ENCODE data around the gene KRTAP10-5.

KRTAP10-5 gene

DNA sequence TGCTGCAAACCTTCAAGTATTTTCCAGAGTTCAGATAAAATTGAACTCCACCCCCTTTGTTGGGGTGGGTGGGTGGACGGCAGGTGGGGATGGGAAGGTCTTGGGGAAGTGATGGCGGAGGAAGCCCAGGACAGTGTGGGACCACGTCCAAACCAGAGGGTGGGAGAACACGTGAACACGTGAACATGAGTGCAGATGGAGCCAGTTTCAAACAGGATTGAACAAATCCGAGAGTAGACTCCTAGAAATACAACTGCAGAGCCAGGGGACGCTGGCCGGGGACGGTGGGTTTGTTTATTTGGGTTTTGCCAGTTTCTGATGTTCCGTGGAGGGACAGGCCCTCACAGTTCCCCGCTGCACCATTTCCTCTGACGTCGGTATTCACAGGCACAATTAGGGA, 32.0 kb downstream of the KRTAP10-5 start:
- TF ChIP-seq, protein P1, sequence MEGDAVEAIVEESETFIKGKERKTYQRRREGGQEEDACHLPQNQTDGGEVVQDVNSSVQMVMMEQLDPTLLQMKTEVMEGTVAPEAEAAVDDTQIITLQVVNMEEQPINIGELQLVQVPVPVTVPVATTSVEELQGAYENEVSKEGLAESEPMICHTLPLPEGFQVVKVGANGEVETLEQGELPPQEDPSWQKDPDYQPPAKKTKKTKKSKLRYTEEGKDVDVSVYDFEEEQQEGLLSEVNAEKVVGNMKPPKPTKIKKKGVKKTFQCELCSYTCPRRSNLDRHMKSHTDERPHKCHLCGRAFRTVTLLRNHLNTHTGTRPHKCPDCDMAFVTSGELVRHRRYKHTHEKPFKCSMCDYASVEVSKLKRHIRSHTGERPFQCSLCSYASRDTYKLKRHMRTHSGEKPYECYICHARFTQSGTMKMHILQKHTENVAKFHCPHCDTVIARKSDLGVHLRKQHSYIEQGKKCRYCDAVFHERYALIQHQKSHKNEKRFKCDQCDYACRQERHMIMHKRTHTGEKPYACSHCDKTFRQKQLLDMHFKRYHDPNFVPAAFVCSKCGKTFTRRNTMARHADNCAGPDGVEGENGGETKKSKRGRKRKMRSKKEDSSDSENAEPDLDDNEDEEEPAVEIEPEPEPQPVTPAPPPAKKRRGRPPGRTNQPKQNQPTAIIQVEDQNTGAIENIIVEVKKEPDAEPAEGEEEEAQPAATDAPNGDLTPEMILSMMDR (conservative IDR thresholded peaks at IDR 0.05; ENCODE audit: low read depth), result no peak
- POLR2A ChIA-PET (ENCODE audit: low non-redundant PET), result no interaction called here
- H3K27ac ChIP-seq, result no peak overlapping the region

DNA sequence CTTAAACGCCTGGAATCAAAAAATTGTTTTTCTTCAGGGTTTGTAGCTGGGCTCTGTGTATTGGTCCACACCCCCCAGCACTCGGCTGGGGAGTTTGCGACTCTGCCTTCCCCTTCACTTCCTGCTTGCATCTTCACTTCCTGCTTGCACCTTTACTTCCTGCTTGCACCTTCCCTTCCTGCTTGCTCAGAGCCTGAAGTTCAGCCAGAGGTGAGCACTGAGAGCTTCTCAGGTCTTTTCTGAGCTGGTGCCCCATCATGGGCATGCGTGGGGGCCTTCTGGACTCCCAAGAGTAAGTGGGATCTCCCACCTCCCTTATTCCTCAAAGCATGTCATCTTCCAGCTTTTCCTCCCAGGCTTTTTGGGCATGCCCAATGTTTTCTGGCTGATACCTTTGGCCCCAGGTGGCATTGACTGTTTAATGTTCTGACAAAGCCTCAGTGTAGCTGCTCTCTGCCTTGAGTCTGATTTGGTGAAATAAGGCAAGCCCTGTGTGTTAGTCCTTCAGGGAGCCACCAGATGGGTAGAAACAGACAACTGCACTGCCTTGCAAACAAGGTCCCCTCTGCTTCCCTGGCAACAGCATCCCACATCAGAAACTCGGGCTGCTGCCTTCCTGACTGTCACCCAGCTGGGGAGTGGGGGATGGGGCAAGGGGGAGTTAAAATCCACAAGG, 32.6 kb downstream of the KRTAP10-5 start:
- no peak overlapping the region for H3K27ac ChIP-seq
- ChIA-PET POLR2A (ENCODE audit: low non-redundant PET) (no interaction called here), CTCF (no interaction called here)
- TF ChIP-seq, protein P1 (conservative IDR thresholded peaks at IDR 0.05; ENCODE audit: low read depth), result no peak
- no peak for DNase-seq (ENCODE audit: low spot score)

More for the DNA sequence above, 32.0 kb downstream of the KRTAP10-5 start:
- CTCF ChIA-PET, result no interaction called here
- DNase-seq (ENCODE audit: low spot score), result no peak

DNA sequence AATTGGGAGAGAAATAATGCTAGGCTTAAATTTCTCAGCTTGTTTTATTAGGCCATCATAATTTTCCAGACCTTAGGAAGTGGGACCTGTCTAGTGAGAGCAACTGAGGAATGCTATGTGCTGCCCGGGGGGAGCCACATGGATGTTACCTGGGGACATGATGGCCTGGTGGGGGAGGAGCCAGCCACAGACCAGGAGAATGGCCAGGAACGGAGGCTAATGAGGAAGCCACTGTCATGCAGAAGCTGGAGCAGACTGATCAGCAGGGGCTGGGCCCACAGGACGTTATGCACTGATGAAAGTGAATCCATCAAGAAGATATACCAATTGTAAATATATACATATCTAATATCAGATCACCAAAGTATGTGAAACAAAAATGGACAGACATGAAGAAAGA, 35.8 kb downstream of the KRTAP10-5 start:
- no peak for DNase-seq (ENCODE audit: low spot score)
- ChIA-PET CTCF (no interaction called here), POLR2A (ENCODE audit: low non-redundant PET) (no interaction called here)
- H3K27ac ChIP-seq, result no peak overlapping the region
- TF ChIP-seq, protein P1 (conservative IDR thresholded peaks at IDR 0.05; ENCODE audit: low read depth), result no peak

DNA sequence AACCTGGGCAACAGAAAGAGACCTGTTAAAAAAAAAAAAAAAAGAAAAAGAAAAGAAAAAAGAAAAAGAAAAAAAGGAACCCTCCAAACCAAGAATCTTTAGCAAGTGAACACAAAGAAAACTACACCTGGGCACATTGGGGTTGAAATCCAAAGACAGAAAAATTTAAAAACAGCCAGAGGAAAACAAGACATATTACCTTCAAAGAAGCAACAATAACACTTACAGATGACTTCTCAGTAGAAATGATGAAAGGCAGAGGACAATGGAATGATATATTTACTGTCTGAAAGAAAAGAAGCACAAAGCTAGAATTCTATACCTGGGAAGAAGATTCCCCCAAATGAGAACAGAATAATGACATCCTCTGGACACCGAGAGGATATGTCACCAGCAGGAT, 37.7 kb downstream of the KRTAP10-5 start:
- TF ChIP-seq, protein P1 (conservative IDR thresholded peaks at IDR 0.05; ENCODE audit: low read depth), result no peak
- POLR2A ChIA-PET (ENCODE audit: low non-redundant PET), result no interaction called here
- no peak for DNase-seq (ENCODE audit: low spot score)
- CTCF ChIA-PET, result no interaction called here
- H3K27ac ChIP-seq, result no peak overlapping the region

DNA sequence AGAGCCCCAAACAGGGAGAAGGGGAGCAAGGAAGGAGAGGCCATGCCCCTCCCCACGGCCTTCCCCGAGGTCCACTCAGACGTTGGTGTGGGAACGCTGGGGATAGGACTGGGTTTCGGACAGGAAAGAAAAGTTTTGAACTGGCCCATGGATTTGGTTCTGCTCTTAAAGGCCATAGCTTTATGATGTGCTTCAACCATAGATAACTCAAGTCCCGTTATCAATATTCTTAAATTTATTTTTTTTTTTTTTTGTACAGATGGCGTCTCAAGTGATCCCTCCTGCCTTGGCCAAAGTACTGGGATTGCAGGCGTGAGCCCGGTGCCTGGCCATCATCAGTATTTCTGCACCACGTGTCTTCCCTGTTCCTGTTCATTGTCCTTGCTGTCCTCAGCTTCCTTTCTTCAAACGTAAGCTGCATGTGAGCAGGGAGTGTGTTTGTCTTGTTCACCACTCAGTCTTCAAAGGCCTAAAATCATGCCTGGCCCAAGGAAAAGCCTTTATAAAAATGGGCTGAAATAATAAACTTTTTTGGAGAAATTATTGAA, 39.6 kb downstream of the KRTAP10-5 start:
- no peak overlapping the region for H3K27ac ChIP-seq
- TF ChIP-seq, protein P1 (conservative IDR thresholded peaks at IDR 0.05; ENCODE audit: low read depth), result no peak
- DNase-seq (ENCODE audit: low spot score), result no peak
- ChIA-PET POLR2A (ENCODE audit: low non-redundant PET) (interaction anchor here (0.5 kb wide), 1 partner anchor 32 kb away, joined by 3 read pairs; no protein-coding TSS in a partner anchor), CTCF (interaction anchor here (0.6 kb wide), 1 partner anchor 32 kb away, joined by 3 read pairs; no protein-coding TSS in a partner anchor)

DNA sequence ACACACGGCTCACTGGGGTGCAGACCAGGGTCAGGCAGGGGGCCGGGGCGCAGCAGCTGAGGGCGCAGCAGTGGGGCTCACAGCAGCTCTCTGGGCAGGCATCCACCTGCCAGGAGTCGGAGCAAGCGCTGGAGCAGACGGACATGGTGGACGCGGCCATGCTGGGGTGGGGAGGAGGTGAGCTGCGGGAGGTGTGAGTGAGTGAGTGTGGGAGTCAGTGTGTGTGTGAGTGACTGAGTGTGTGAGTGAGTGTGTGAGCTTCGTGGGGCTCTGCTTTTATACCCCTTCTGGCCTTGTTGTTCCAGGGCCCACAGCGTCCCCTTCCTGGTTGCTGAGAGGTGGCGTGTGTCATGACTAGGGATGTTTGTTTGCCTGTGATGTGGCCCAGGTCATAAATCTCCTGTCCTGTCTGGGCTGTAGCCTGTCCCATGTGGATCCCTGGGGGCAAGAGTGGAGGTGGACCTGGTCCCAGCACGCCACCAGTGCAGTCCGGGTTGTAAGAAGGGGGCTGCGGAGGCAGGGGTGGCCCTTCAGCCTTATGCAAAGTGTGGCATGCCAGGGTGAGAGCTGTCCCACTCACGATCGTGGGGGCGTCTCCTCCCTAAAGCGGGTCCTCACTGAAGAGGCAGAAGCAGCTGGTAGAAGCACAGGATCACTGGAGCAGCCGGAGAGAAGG, 40.3 kb downstream of the KRTAP10-5 start, which contains the start of gene KRTAP10-1:
KRTAP10-1 (minus strand) TSS at position 205 of the 676 bp plus-strand sequence; CDS start at position 160, 45 bp downstream.
- TF ChIP-seq, protein P1 (conservative IDR thresholded peaks at IDR 0.05; ENCODE audit: low read depth), result no peak
- POLR2A ChIA-PET (ENCODE audit: low non-redundant PET), result interaction anchor here (0.5 kb wide), 1 partner anchor 33 kb away, joined by 3 read pairs; no protein-coding TSS in a partner anchor

More for the DNA sequence above, 40.3 kb downstream of the KRTAP10-5 start, which contains the start of gene KRTAP10-1:
- DNase-seq (ENCODE audit: low spot score), result no peak
- H3K27ac ChIP-seq, result no peak within 1 kb of the TSS
- CTCF ChIA-PET, result no interaction called here

Data from RWPE1 (cell line).